HG02884 (cell line): ENCODE data around the gene ACTN1.

ENCODE experiments used
- ATAC-seq: cut with Tn5 transposase; IDR thresholded peaks from one replicate; pipeline ENCODE4 v1.9.1; 2021; ENCODE audit warnings: mild to moderate bottlenecking, moderate library complexity; ENCODE audit not compliant: unreplicated experiment

The ACTN1 gene

DNA sequence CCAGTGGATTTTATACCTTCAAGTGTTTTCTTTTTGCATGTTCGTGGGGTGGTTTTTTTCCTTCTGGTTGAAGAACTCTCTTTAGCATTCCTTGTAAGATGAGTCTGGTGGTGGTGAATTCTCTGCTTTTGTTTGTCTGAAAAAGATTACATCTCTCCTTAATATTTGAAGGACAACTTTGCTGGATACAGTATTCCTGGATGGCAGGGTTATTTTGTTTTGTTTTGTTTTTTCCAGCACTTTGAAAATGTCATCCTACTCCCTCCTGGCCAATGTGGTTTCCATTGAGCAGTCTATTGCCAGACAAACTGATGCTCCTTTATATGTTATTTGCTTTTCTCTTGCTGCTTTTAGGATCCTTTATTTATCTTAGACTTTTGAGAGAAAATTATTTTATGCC lies 143.0 kb downstream of the ACTN1 start:
- ATAC-seq, result no peak

DNA sequence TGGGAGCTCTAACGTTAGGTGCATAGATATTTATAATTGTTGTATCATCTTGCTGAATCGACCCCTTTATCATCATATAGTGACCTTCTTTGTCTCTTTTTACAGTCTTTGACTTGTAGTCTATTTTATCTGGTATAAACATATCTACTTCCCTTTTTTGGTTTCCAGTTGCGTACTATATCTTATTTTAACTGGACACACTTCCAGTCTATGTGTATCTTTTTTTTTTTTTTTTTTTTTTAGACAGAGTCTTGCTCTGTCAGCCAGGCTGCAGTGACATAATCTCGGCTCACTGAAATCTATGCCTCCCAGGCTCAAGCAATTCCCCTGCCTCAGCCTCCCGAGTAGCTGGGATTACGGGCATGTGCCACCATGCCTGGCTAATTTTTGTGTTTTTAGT lies 144.3 kb downstream of the ACTN1 start:
- no peak for ATAC-seq

DNA sequence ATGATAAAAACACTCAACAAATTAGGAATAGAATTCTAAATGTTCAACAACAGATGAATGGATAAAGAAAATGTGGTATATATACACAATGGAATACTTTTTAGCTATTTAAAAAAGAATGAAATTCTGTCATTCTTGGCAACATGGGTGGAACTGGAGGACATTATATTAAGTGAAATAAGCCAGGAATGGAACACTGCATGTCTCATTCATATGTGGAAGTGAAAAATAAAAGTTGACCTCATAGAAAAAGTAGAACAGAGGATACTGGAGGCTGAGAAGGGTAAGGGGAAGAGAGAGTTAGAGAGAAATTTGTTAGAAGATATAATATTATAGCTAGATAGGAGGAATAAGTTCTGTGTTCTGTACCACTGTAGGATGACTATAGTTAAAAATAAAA lies 150.4 kb downstream of the ACTN1 start:
- no peak for ATAC-seq

GRCh38 chr14:68825729-68826128 lies 153.4 kb downstream of the ACTN1 start:
- no peak for ATAC-seq

DNA sequence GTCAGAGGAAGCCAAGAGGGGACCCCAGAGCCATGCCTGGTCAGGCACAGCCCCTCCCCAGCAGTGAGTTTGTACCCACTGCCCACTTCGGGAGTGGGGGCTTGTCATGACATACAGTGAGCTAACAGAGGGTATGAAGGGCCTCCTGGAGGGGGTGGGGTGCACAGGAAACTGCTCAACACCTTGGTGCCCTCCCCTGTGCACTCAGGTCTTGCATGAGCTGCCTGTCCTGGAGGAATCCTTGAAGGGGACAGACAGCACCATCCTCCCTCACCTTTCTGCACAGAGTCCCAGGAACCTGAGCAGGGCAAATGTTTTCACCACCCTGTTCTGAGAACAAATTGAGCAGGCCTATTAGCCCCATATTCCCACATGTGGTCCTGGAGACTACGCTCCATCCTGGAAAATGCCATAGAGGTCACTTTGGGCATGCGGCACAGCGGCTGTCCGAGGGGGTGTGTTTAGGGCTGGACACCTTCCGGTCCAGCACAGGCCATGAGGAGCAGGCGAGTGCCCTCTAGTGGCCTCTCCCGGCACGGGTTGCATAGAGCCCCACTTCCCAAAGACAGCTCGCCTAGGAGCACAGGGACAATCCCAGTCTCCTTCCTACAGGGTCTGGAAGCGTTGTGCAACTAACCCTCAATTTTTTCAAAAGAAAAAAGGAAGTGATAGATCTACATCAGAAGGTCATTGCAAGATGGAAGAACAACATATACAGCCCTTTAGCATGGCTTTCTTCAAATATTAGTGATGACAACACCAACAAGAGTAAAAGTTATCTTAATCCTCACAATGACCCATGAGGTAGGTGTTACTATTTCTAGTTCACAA lies 154.4 kb downstream of the ACTN1 start:
- no peak for ATAC-seq

DNA sequence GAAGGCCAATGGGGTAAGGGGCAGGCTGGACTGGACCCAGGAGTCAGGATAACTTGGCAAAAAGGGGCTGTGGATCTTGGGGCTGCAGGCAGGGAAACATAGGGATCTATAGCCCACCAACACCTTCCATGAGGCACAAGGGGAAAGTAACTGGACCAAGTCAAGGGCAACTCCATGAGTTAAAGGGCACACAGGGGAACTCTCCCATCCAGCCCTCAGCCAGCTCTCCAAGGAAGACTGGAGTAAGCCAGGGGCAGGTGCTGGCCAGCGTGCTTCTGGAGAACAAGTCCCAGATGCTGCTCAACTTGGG lies 154.9 kb downstream of the ACTN1 start:
- ATAC-seq, result no peak
